H1 (cell line): ENCODE data around the gene BGN.

Experiments
- EZH2 ChIP-seq: fragments of 200-600 bp; sonication (generic); IDR thresholded peaks from 2 replicates; pipeline ENCODE4 v1.7.1; 2012; ENCODE audit warnings: low read depth, mild to moderate bottlenecking, moderate library complexity, low read length, inconsistent platforms; ENCODE audit not compliant: severe bottlenecking
- MAX ChIP-seq: IDR thresholded peaks from 2 replicates; pipeline ENCODE4 v1.6.1; 2012; ENCODE audit warnings: inconsistent platforms
- POLR2A ChIP-seq, 2 experiments: IDR thresholded peaks; 1 replicate in 1 of 2; 2 replicates in 1 of 2; pipeline ENCODE4 v1.6.1; 2011; ENCODE audit warnings: low read depth in 2 of 2, low read length in 2 of 2, mild to moderate bottlenecking in 2 of 2; ENCODE audit errors: control extremely low read depth in 1 of 2
- POLR2AphosphoS5 ChIP-seq: IDR thresholded peaks from 2 replicates; pipeline ENCODE4 v1.6.1; 2011; ENCODE audit warnings: low read depth, low read length
- RAD21 ChIP-seq, 2 experiments: IDR thresholded peaks in 1 of 2; conservative IDR thresholded peaks in 1 of 2; 2 replicates each; pipeline ENCODE4 v1.6.1; 2011; ENCODE audit warnings: low read depth in 2 of 2, low read length in 2 of 2, improper control_type of control experiment in 1 of 2, inconsistent platforms in 1 of 2, mild to moderate bottlenecking in 1 of 2, moderate library complexity in 1 of 2

DNA sequence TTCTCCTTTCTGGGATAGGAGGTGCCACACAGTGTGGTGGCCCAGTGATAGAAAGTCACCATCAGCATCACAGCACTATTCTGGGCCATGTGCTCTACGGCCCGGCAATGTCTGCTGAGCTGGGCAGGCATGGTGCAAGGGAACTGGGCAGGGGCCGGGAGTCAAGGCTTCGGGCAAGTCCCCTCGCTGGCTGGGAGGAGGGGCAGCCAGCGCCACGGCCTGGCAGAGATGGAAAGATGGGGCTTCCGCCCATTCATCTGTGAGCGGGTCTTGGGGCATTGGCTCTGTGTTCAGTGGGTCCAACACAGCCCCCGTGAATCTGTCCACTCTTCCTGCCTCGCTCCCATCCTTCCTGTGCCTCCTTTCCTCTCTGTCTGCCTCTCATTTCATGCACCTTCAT is 15.6 kb downstream of the BGN start:
- no peak for TF ChIP-seq MAX
- TF ChIP-seq EZH2: no peak
- no peak for TF ChIP-seq POLR2A (IDR thresholded peaks at IDR 0.05; ENCODE audit: control extremely low read depth in 1 of 2, low read depth in 2 of 2, low read length in 2 of 2)
- no peak for TF ChIP-seq RAD21 (IDR thresholded peaks at IDR 0.05 in 1 of 2, conservative IDR thresholded peaks at IDR 0.05 in 1 of 2; ENCODE audit: low read depth in 2 of 2, low read length in 2 of 2)
- TF ChIP-seq POLR2AphosphoS5: no peak
